CD4-positive, alpha-beta T cell treated with Interleukin-21 for 1 hour (primary cell): Measurements from ENCODE around the gene EIF1.

Experiments
- DNase-seq: peaks from one replicate; pipeline ENCODE4 v3.0.0-alpha.2; 2020

Gene EIF1

DNA sequence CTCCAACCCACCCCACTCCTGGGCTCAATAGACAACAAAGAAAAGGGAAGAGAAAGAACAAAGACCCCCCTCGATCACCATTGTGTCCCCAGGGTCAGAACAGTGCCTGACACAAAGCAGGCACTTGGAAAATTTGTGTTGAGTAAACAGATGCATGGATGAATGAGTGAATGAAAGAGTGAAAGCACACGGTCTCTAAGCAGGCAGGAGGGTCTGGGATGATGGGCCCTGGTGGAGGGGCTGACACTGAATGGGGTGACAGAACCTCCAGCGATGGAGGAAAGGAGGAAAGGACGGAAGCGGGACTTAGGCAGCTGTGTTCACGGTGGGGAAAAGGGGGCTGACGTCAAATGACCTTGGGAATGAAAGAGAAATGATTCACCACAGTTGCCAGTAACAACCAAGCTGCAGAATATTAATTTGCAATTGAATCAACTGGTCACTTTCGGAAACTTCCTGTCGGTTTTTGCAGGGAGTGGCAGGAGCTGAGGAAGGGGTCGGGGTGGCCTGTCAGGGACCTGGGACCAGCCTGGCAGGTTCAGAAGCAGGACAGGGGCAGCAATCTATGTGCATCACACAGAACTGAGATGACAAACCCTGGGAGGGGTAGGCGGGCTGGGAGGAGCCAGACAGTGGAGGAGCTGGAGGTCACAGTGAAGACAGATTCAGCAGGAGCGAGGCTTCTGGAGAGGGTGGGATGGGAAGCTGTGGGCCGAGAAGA is 16.7 kb downstream of the EIF1 start:
- no peak for DNase-seq

DNA sequence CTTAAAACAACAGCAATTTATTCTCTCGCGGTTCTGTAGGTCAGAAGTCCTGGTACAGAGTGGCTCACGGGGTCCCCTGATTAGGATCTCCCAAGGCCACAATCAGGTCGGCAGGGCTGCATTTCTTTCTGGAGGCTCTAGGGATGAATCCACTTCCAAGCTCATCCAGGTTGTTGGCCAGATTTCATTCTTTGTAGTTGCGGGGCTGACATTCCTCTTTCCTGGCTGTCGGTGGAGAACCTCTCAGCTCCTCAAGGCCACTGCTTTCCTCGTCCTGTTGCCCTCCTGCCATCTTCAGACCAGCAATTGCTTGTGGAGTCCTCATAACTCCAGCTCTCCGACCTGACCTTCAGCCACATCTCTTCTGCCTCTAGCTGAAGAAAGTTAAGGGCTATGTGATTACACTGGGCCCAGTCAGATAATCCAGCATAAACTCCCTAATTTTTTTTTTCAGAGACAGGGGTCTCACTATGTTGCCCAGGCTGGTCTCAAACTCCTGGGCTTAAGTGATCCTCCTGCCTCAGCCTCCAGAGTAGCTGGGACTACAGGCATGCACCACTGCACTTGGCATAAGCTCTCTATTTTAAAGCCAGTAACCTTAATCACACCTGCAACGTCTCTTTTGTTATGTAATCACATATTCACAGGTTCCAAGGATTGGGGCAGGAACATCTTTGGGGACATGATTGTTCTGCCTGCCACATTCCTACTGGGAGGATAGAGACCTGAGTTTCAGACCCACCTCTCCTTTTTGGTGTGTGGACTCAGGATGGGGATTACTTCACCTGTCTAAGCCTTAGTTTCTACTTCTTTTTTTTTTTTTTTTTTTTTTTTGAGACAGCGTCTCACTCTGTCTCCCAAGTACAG is 19.4 kb downstream of the EIF1 start:
- DNase-seq, result no peak

DNA sequence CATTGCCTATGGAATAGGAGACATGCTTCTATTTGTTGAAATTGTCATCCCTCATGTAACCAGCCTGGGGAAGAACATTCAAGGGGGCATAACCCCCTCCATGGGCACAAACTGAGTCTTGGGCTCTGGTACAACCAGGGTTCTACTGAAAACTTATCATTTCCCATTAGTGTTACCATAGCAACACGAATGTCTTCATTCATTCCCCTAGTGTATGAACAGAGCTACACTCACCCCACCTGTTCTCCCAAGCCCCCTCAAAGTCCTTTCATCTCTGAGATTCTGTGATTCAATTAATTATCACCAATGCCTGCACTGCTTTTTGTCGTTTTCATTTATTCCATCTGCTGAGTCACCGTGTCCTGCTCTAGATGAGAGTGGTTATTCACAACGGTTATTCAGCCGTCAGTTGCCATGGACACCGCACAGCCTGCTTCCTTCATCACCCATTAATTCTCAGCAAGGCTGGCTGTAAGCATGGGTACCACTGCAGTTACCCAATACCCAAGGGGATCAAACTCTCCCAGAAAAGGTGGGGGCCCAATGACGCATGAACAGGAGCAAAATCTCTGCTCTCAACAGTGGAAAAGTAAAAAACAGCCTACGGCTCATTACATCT is 21.9 kb downstream of the EIF1 start:
- no peak for DNase-seq

DNA sequence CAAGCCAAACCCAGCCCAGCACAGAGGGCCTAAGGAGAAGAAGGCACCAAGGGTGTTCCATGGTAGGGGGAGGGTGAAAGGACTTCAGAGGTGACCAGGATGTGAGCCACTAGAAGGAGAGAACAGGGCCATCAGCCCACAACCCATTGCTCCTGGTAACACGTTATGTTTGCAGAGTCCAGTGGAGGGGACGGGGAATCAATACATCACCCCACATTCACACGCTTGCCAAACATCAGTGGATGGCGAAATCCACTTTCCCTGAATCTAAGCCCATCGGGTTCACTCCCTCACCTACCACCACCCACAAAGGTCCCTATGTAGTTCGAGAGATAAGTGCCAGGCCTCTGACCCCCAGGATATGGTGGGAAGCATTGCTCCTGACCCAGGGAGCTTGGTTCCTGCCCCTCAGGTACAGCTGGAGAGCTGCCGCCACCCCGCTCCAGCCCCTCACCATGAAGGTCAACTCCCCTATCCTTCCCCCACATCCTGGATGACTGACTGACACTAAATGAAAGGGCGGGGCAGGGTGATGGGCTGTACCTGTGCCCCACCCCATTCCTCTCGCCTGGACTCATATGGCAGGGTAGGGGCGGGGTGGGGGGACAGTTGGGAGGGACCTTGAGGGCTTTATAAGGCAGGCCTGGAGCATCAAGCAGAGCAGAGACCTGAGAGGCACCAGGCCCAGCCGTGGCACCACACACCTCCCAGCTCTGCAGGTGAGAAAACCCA is 23.1 kb downstream of the EIF1 start, which contains the start of gene GAST:
GAST (plus strand) TSS at position 663 of the 732 bp plus-strand sequence. CDS start 3,106 bp downstream, outside the sequence.
- DNase-seq, result no peak

DNA sequence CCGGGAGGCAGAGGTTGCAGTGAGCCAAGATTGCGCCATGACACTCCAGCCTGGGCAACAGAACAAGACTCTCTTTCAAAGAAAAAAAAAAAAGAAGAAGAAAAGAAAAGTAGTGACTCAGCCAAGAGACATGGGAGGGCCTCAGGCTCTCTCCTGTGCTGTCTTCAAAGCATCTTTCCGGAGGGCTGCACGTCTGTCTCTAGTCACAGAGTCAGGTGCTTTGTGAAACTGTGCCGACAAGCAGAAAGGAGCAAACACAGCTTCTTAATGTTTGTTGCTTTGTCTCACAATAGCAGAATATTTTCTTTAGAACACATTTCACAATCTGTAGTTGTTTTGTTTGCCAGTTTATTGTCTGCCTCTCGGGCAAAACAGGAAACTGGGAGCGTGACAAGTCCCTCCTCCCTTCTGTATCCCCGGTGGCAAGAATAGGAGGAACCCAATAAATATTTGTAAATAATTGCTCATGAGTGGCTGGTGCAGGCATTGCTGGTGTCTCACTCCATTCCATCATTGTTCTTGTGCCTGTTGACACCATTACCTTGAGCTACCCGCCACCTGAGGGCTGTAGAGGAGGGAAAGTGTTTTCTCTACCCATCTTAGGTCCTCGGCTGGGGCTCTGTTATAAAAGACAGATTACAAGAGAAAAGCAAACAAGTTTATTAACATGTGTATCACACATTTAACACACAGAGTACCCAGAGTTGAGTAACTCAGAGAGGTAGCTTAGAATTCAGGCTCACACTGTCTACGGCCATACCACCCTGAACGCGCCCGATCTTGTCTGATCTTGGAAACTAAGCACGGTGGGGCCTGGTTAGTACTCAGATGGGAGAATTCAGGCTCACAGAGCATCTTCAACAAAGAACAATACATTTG is 29.0 kb downstream of the EIF1 start:
- DNase-seq, result no peak

DNA sequence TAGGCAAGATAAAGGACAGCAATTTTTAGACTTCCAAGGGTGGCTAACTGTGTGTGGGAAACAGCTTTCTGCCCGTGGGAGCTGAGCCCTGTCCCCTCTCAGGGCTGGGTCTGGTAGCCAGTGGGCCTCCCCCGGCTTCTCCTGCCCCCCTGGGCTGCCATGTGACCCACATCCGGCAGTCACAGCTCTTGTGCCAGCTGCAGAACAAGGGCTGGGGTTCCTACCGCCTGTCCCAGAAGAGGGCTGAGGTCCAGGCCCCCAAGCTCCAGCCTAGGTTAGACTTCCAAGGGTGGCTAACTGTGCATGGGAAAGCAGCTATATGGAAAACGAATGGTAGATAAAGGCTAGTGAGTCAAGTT is 29.6 kb downstream of the EIF1 start:
- DNase-seq, result no peak

DNA sequence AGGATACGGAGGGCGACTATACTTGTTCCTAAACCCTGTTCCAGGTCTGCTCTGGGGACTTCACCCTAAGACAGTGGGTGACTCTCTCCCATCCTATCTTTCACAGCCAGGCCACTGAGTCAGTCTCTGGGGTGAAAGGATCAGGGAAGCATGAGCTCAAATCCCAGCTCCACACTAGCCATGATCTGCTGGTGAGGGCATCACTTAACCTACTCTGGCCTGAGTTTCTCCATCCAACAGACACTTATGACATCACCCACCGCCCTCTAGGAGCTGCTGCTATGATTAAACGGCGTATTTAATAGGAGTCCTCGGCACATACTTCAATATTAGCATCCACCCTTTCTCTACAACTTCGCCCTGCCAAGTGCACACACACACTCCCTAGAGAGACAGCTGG is 33.5 kb downstream of the EIF1 start:
- DNase-seq, result no peak

DNA sequence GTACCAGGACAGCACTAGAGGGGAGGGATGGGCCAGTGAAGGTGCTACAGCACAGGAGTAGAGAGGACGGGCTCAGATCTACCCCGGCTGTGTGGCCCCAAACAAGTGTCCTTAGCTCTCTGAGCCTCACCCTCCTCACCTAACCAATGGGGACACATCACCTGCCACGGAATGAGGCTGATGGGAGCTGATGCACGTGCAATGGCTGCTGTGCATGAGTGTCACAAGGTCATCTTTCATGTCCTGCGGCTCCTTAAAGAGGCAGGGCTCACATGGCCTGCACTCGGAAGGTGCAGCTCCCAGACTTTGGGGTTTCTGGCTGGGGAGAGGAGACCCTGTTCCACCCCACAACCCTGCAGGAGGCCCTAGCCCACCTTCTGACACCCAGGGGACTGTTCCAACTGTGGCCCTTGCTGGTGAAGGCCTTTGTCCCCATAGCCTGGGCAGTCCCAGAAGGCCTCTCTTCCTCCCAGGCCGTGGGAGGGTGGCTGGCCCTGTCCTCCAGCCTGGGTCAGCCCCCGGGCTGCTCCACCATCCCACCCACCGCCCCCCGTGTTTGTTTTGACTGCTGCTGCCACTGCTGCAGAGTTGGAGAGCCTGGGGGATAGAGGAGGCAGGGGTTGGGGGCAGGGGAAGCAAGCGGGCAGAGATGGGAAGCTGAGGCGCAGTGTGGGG is 35.3 kb downstream of the EIF1 start:
- no peak for DNase-seq

DNA sequence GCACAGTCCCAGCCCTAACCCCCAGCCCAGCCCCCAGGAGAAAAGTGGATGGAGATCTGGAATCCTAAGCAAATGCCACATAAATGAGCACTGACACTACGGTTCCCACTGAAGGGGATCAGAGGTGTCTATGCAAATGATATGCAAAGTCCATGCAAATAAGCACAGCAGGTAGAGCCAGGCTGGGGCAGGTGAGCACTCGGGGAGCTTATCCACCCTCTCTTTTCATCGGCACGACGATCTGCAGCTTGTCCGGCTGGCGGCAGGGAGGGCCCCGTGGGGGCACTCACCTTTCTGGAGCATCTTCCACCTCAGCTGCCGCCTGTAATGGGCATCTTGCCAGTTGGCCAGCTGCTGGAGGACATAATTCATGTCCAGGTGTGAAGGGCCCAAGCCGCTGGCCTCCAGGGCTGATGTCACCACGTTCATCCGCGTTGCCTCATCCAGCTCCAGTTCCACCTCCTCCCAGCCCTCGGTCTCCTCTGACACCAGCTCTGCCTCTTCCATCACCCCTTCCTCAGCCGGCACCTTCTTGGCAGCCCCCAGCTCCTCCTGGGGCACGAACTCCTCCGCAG is 35.9 kb downstream of the EIF1 start:
- DNase-seq, result no peak

DNA sequence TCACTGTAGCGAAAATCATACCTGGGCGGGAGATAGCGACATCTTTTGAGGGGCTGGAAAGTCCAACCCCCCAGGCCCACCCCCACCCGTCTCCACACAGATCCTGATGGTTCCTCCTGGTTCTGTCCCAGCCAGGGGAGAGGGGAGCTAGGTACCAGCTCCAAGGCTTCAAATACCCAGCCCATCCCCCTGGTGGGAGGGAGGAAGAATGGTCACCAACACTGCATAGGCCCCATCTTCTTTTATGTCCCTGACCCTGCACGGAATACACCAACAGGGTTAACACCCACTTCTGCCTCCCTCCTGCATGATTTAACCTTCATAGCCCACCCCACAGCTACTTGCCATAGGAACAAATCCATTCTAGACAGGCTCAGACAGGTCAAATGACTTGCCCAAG is 36.4 kb downstream of the EIF1 start:
- no peak for DNase-seq

DNA sequence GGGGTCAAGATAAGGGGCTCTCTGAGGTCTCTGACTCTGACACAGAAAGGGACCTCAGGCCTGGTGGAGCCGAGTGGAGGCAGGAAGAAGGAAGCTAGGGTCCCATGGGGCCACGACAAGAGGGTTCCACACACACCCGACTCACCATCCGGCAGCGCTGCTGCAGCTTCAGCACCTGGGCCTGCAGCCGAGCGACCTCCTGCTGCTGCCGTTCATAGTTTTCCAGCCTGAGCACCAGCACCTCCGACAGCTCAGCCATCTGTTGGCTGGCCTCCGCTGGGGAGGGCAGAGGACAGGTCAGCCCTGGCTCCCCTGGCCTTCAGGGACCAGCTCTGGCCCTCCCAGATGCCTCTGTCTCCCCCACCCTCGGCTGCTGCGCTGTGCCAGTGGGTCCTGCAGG is 39.4 kb downstream of the EIF1 start:
- no peak for DNase-seq

DNA sequence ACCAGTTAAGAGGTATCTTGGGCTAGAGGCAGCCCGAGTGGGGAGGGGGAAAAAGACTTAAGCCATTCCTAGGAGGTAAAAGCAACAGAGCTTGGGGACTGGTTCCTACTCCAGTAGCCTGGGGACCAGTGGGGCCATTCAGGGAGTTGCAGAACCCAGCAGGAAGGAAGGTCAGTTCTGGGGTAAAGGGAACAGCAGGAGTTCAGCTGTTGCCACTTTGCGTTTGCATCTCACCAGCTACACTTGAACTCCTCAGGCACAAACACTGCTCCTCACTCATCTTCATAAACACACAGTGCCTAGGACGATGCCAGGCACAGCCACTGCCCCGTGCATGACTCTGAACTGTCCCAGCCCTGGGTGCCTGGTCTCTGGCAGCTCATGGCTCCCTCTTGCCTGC is 41.8 kb downstream of the EIF1 start:
- no peak for DNase-seq

DNA sequence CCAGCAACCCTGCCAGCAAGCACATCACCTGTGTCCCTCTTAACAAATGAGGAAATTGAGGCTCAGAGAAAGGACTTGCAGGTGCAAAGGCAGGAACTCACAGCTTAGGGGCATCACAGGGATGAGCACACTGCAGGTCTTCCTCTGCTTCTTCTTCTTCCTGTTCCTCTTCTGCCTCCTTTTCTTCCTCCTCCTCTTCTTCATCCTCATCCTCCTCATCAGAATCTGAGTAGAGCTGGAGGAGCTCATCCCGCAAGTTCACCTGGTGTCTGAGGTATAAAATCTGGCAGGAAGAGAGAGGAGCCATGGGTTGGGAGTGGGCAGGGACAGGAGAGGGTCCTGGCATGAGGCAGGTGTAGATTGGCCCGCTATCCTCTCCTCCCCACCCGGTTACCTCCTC is 43.2 kb downstream of the EIF1 start:
- DNase-seq, result no peak

DNA sequence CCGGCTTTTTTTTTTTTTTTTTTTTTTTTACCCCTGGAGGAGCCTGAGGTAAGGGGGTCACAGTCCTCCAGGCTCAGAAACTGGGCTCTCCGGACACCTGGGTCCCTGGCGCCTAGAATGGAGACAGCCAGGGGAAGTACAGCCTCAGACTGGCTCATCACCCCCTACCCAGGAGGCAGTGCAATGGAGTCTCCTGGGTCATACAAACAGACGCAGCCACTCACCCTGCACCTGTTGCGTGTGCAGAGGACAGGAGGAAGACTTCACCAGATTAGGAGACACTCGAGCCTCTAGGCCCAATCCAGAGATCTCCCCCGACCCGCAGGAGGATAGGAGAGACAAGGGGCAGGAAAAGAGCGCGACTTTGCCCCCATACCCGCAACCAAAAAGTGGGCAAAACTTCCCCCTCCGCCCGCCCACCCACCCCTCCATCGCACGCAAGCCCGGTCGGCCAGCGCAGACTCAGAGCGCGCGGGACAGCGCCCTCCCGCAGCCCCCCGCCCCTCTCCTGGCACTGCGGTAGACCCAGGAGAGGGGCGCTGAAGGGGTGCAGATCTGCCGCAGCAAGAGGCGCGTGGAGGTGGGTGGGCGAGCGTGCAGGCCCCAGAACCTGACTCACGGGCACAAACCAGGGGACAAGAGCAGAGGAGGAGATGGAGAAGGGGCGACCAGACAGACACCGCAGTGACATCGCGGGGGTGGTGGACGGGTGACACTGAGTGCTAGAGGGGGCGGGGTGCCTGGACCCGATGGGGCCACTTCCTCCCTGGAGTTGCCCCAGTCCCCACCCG is 44.9 kb downstream of the EIF1 start:
- no peak for DNase-seq

DNA sequence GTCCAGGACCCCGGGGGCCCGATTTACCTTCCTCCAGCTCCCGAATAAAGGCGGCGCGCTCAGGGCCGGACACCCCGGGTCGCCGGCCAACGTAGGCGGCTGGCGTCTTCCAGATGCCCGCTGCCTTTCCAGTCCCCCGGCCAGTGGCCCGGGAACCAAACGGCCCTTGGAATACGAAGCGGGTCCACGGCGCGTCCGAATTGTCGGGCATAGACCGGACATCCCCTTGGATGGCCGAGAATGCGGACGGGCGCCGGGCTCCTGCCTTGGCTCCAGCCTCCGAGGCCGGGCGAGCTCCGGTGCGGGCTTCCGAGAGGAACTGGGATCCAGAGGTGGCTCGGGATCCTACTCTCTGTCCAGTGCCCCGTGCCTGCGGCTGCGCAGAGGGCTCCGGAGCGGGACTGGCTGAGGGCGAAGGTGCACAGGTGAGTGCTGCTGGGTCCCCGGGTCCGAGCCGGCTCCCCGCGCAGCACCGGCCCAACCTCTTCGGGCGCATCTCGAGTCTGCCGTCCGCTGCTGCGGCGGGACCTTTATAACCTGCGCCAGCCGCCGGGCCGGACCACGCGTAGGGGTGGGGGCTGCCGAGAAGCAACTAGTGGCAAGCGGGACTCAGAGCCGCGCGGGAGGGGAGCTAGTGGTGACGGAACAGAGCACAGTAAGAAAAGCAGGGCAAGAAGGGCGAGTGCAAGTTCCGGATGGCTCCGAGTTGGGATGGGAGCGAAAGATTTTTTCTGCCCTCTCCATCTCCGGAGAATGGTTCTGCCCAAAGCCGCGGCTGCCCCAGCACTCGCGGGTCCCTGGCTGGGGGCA is 45.7 kb downstream of the EIF1 start, which contains the start of gene HAP1:
HAP1 (minus strand) TSS at position 505 of the 810 bp plus-strand sequence; CDS start at position 496, 9 bp downstream.
- peak; percentile 14 for DNase-seq

DNA sequence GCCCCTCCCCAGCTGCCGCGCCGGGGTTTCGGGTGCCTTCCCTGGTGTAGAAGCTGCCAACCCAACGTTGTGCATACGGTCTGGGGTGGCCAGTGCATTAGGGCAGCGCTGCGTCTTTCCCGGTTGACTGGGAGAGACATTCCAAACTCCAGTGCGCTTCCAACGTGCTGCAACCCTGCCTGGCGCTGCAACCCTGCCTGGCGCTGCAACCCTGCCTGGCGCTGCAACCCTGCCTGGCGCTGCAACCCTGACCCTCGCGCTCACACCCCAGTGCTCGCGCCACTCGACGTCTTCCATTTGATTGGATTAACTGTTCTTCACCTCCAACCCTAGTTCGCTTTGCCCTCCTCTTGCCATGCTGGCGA is 46.2 kb downstream of the EIF1 start:
- DNase-seq, result no peak

DNA sequence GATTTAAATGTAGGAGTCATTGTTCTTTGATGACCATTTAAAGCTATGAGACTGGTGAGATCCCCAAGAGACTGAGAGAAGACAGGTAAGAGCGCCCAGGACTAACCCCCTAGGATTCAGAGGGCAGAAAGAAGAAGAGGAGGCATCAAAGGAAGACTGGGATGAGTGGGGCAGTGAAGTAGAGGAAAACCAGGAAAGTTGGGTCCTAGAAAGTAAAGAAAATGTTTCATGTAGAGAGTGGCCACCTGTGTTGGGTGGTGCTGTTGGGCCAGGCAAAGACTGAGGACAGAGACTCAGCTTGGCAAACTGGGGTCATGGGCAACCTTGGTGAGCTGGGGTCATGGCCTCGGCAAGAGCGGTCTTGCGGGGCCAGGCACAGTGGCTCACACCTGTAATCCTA is 47.1 kb downstream of the EIF1 start:
- no peak for DNase-seq

DNA sequence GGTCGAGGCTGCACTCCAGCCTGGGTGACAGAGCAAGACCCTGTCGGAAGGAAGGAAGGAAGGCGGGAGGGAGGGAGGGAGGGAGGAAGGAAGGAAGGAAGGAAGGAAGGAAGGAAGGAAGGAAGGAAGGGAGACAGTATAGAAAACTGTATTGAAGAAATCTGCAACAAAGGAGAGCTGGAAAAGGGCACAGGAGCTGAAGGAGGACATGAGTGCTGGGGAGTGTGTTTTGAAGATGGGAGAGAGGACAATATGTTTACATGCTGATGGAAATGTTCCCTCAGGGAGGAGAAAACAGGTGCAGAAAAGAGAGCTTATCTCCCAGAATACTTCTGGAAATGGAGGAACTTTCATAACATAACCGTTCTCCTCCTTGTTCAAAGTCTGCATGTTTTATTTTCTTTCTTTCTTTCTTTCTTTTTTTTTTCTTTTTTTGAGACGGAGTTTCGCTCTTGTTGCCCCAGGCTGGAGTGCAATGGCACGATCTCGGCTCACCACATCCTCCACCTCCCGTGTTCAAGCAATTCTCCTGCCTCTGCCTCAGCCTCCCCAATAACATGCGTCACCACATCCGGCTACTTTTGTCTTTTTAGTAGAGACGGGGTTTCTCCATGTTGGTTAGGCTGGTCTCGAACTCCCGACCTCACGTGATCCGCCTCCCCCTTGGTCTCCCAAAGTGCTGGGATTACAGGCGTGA is 48.4 kb downstream of the EIF1 start:
- peak; percentile 10 for DNase-seq

DNA sequence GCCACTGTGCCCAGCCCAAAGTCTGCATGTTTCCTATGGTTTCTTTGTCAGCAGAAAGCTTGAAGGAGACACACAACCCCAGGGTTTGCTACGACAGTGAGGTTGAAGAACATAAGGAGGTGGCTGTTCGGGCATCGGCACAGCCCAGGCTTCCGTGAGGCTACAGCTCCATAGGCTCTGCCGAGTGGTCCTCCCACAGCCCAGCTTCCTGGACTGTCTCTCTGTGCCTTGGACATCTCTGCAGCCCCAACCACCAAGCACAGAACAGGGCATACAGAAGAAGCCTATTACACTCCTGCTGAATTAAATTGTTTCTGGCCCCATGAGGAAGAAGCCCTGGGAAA is 49.0 kb downstream of the EIF1 start:
- no peak for DNase-seq
